Ovary (tissue), 9 donors: ENCODE results near the gene CALCOCO2. TPM values are rescaled to one million over a fixed set of nuclear protein-coding genes. Genes with fewer than 3 reads are reported as not detected.

Experiments
- DNase-seq, 5 donors: peaks; one replicate each; pipeline ENCODE4 v3.0.0-alpha.2; 2019 to 2020
- H3K27ac ChIP-seq, 2 donors: fragments of 200-600 bp; one replicate each; pipeline versions ENCODE4 v1.5.1 to v1.8.0; 2019 to 2022
- H3K27me3 ChIP-seq: fragments of 200-600 bp; one replicate; pipeline ENCODE4 v1.8.0; 2022
- H3K36me3 ChIP-seq: fragments of 200-600 bp; sonication (generic); one replicate; pipeline ENCODE4 v1.5.1; 2019
- H3K4me1 ChIP-seq: one replicate; pipeline ENCODE4 v1.8.1; 2013; ENCODE audit warnings: mild to moderate bottlenecking, moderate library complexity; ENCODE audit not compliant: insufficient read depth
- H3K4me3 ChIP-seq: fragments of 200-600 bp; sonication (generic); one replicate; pipeline ENCODE4 v1.5.1; 2017
- H3K9me3 ChIP-seq, 2 donors: fragments of 200-600 bp in 1 of 2; sonication (generic) in 1 of 2; one replicate each; pipeline versions ENCODE4 v1.5.1 to v1.8.1; 2013 to 2019; ENCODE audit warnings: mild to moderate bottlenecking in 1 of 2, moderate library complexity in 1 of 2
- EP300 ChIP-seq: sonication (generic); formaldehyde crosslinking; IDR thresholded peaks from one replicate; pipeline ENCODE4 v1.6.1; 2017; ENCODE audit warnings: antibody characterized with exemption
- POLR2A ChIP-seq: fragments of 450-650 bp; IDR thresholded peaks from one replicate; pipeline ENCODE4 v1.6.1; 2017; ENCODE audit warnings: antibody characterized with exemption, mild to moderate bottlenecking, moderate library complexity
- WGBS, 3 donors: extraction: QIAGEN DNeasy Blood & Tissue Kit in 1 of 3; methylation state at CpG; one replicate each; pipeline versions ENCODE4 v1.1.5 to v1.1.7; 2013 to 2017; 5-methylcytosine and 5-hydroxymethylcytosine counted together
- intact Hi-C, 4 donors: fragments of 100-400 bp; cut with DNase I; formaldehyde crosslinking; loops; one replicate each; pipeline versions ENCODE4 v1.11.0 to v1.15.1; 2022 to 2023
- polyA plus RNA-seq, 2 donors: library from polyadenylated mRNA; stranded (reverse); fragments of 200-250 nt in 1 of 2; fragments of 350-450 nt in 1 of 2; fragmentation: Illumina TruSeq in 1 of 2; extraction: RNeasy Lipid Tissue Mini Kit (QIAGEN cat#74804) in 1 of 2; gene quantifications; one replicate each; pipeline ENCODE4 v1.2.3, GENCODE V29; 2013 to 2014
- total RNA-seq, 7 donors: library from RNA; depleted of rRNA in 2 of 7; stranded (reverse); fragments of >200 nt in 2 of 7; fragmentation: NEBNext Ultra II Directional in 3 of 7; extraction: Animal tissue kit (Norgen Biotek cat#: 25700) in 3 of 7; gene quantifications; one replicate each; pipeline versions ENCODE4 v1.1.0 to v1.2.4, GENCODE V29; 2016 to 2023
- TF ChIP-seq, protein P1 (sequence below), 3 donors: fragments of 450-650 bp in 2 of 3; fragments of 200-600 bp in 1 of 3; IDR thresholded peaks; one replicate each; pipeline versions ENCODE4 v1.5.1 to v1.8.0; 2016 to 2022; ENCODE audit warnings: antibody characterized with exemption in 3 of 3, mild to moderate bottlenecking in 1 of 3
- donor health status: DM: no; HTN: no; CAD: no; lungs with moderate emphysema.
- donor health status: DM: no; HTN: no; CAD: no.
- donor health status: Bipolar disorder and iron deficiency.
- donor health status: DM: yes; HTN: yes; CAD: no.
- donor health status: DM: no; HTN: no; CAD: no.
- donor health status: DM: yes; HTN: yes; CAD: no.

The CALCOCO2 gene
- total and polyA plus RNA-seq, 9 donors: 72.1 to 239 (median 159) TPM

DNA sequence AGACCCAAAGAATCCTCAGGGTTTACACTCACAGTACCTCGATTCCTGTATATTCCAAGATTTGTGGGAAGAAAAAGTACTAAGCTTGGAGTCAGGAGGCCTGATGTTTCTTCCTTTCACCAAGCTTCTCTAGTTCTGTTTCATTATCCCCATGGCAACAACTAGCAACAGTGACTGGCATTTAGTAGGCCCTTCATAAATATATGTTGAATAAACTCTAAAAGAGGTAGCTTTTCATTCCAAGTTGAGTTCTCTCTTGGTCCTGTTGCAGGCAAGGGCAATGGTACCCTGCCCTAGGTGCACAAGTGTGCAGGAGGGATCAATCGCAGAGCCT is 76.8 kb downstream of the CALCOCO2 start:
- H3K27me3 ChIP-seq: no peaks in the 10 kb centered on the region
- TF ChIP-seq, protein P1, sequence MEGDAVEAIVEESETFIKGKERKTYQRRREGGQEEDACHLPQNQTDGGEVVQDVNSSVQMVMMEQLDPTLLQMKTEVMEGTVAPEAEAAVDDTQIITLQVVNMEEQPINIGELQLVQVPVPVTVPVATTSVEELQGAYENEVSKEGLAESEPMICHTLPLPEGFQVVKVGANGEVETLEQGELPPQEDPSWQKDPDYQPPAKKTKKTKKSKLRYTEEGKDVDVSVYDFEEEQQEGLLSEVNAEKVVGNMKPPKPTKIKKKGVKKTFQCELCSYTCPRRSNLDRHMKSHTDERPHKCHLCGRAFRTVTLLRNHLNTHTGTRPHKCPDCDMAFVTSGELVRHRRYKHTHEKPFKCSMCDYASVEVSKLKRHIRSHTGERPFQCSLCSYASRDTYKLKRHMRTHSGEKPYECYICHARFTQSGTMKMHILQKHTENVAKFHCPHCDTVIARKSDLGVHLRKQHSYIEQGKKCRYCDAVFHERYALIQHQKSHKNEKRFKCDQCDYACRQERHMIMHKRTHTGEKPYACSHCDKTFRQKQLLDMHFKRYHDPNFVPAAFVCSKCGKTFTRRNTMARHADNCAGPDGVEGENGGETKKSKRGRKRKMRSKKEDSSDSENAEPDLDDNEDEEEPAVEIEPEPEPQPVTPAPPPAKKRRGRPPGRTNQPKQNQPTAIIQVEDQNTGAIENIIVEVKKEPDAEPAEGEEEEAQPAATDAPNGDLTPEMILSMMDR (IDR thresholded peaks at IDR 0.05): no peak
- TF ChIP-seq EP300: no peak
- TF ChIP-seq POLR2A: no peak
- no peaks in the 10 kb centered on the region for H3K36me3 ChIP-seq
- 35 to 41% (median 37%) methylated on average over 2 of the region's 2 CpGs for WGBS, 3 donors
- DNase-seq: no peak
- H3K9me3 ChIP-seq: no peaks in the 10 kb centered on the region
- H3K27ac ChIP-seq: peak overlapping the region; percentile 59 to 89
- H3K4me3 ChIP-seq: peak overlapping the region; percentile 92
- intact Hi-C loops: no loop called here
- H3K4me1 ChIP-seq: peaks cover 5% of the 10 kb centered on the region

DNA sequence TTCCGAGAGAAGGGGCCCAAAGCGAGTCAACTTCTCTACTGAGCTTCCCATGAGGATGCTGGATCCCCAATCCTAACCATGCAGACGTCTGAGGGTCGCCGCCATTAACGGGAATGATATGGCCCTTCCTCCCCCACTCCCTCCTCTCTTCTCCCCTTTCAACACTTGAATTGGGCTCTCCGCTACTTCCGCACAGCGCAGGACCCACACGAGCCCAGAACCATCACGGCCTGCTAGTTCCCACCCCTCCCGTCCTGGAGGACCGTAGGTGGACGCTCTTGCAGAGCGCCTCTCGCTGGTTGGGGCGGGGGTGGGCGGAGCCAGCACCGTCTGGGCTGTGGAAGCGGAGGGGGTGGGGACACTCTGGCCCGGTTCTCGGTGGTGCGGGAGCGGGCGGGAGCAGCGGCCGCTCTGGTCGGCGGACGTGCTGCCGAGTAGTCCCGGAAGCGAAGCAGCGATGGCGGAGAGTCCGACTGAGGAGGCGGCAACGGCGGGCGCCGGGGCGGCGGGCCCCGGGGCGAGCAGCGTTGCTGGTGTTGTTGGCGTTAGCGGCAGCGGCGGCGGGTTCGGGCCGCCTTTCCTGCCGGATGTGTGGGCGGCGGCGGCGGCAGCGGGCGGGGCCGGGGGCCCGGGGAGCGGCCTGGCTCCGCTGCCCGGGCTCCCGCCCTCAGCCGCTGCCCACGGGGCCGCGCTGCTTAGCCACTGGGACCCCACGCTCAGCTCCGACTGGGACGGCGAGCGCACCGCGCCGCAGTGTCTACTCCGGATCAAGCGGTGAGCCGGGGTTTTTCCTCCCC is 77.4 kb downstream of the CALCOCO2 start, which contains the start of gene UBE2Z:
UBE2Z (plus strand) TSS at position 361 of the 797 bp plus-strand sequence; CDS start at position 458, 97 bp downstream.
- TF ChIP-seq, protein P1 (IDR thresholded peaks at IDR 0.05): peak in 1 of 3 donors; percentile 18
- TF ChIP-seq EP300: no peak
- peak; percentile 81 for TF ChIP-seq POLR2A
- peak; percentile 91 to 95 (median 93) for DNase-seq
- Histone ChIP-seq H3K4me1 (peaks cover 5% of the 10 kb centered on the region), H3K27ac (peak within 1 kb of the TSS; percentile 59 to 89), H3K4me3 (peak within 1 kb of the TSS; percentile 92), H3K36me3 (no peaks in the 10 kb centered on the region), H3K9me3 (no peaks in the 10 kb centered on the region), H3K27me3 (no peaks in the 10 kb centered on the region)
- WGBS, 3 donors: 1 to 2% (median 1%) methylated on average over 29 to 81 of the region's 81 CpGs
- intact Hi-C loops: no loop called here

DNA sequence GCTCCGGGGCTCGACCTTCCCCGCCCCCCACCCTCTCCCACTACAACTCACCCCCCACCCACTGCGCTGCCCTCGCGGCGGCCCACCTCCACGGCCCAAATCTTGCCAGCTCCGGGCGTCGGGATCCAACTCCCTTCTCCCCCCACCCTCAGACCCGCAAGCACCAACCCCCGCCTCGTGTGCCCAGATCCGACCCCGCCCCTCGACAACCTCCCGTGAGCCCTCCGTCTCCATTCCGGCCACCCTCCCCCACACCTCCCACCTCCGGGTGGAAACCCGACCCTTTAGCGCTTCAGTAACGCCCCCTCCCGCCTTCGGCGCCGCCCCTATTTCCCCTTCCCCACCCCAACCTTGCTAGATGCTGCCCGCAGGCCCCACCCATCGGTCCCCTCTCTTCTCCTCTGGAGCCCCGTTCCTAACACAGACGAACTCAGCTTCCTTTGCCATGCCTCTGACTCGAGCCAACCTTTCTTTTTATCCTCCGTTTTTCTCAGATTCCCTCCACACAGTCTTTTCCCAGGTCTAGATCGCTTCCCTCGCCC is 78.1 kb downstream of the CALCOCO2 start:
- TF ChIP-seq, protein P1 (IDR thresholded peaks at IDR 0.05): no peak
- no peak for TF ChIP-seq EP300
- TF ChIP-seq POLR2A: no peak
- peak overlapping the region; percentile 59 to 89 for H3K27ac ChIP-seq
- H3K36me3 ChIP-seq: no peaks in the 10 kb centered on the region
- peaks cover 5% of the 10 kb centered on the region for H3K4me1 ChIP-seq
- intact Hi-C loops: no loop called here
- H3K27me3 ChIP-seq: no peaks in the 10 kb centered on the region
- H3K4me3 ChIP-seq: peak overlapping the region; percentile 92
- H3K9me3 ChIP-seq: no peaks in the 10 kb centered on the region
- 1% methylated on average over 34 to 36 of the region's 36 CpGs for WGBS, 3 donors
- DNase-seq: peak; percentile 72 to 87 (median 80)

DNA sequence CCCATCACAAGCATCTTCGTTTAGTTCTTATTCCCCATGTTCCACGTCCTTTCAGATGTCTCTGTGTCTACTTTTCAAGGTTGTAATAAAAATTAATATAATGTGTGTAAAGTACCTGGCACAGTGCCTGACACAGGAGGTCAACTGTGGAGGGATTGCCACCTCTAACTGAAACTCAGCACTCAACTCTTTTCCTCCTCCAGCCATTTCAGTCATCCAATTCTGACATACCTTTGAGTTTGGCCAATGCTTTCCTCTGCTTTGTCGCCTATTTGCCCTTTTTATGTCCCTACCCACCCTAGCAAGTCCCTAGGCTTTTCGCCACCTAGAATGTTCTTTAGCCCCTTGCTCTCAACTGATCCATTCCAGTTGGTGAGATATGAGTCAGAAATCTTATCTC is 78.9 kb downstream of the CALCOCO2 start:
- H3K4me1 ChIP-seq: peaks cover 5% of the 10 kb centered on the region

More for the DNA sequence above, 78.9 kb downstream of the CALCOCO2 start:
- Histone ChIP-seq H3K4me3 (no peak overlapping the region), H3K27ac (no peak overlapping the region), H3K36me3 (no peaks in the 10 kb centered on the region), H3K9me3 (no peaks in the 10 kb centered on the region), H3K27me3 (no peaks in the 10 kb centered on the region)
- TF ChIP-seq POLR2A (no peak), EP300 (no peak)
- TF ChIP-seq, protein P1 (IDR thresholded peaks at IDR 0.05): no peak
- no peak for DNase-seq
- intact Hi-C loops: no loop called here
- 50 to 52% (median 52%) methylated on average over 4 of the region's 4 CpGs for WGBS, 3 donors
